Measurements from ENCODE around the gene SLIT3. TPM values are rescaled to one million over a fixed set of nuclear protein-coding genes. Genes with fewer than 3 reads are reported as not detected.

The SLIT3 gene
- total RNA-seq, 1 experiment from 2014 or later = not detected

DNA sequence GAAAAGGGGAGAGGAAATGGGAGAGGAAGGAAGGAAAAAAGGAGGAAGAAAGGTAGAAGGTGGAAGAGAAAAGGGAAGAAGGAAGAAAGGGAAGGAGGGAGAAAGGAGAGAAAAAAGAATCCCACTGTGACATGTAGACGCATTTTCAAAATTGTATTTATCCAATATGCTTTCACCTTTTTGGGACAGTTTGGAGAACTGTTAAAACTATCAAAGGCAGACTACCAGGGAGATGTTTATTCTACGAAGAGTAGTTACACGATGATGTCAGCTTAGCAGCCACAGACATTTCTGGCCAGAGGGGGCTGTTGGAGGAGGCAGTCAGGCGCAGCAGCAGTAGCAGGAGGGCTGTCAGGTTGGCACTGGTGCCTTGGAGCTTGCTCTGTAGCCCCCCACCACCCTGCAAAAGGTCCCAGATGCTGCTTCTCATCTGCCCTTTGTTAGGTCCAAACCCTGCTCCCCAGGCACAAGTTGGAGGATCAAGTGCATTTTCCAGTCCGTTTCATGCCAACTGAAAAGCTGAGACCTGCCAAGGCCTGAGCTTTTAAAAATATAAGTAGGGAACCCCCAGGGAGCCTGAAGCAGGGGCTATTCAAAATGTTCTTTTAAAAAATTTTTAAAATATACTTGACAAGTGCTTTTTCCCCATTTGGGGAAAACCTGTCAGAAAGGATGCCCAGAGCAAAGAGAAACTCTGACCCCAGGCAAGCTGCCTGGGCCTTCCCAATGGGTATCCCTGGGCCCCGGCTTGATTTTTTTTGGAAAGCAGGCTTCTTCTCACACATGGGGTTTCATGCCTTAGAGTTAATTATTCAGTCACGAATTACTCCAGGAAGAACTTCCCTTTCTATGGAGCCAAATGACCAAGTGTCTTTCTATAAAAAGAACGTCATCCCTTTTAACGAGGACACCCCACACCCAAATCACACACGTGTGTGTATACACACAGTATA lies 203.3 kb downstream of the SLIT3 start:
- Histone ChIP-seq H3K79me2 (ENCODE audit: low read depth) (no peaks in the 10 kb centered on the region), H3K36me3 (ENCODE audit: low read depth) (no peaks in the 10 kb centered on the region), H3K27me3 (ENCODE audit: insufficient read depth, low read depth) (peaks cover 17% of the 10 kb centered on the region; the same call in 1 of the 2 replicates), H4K20me1 (ENCODE audit: insufficient read depth) (no peaks in the 10 kb centered on the region), H3K4me2 (no peak overlapping the region), H3K27ac (no peak overlapping the region), H3F3A (ENCODE audit: insufficient read depth, low read depth) (no peaks in the 10 kb centered on the region), H3K9me2 (ENCODE audit: insufficient read depth) (no peaks in the 10 kb centered on the region), H2AFZ (no peak overlapping the region), H3K4me3 (no peak overlapping the region), H3K4me1 (replicated peaks; ENCODE audit: insufficient read depth) (no peaks in the 10 kb centered on the region), H3K9me3 (ENCODE audit: insufficient read depth, low read depth) (no peaks in the 10 kb centered on the region)
- ChIA-PET CTCF (no interaction called here), POLR2A (ENCODE audit: unreplicated experiment) (interaction anchor here (0.6 kb wide), 1 partner anchor 1451 kb away, joined by 7 read pairs; no protein-coding TSS in a partner anchor)
- intact Hi-C loops (cut with micrococcal nuclease; ENCODE audit: unreplicated experiment) = no loop called here
- no TSS peak for BruUV-seq (replicated peaks)
- TF ChIP-seq EZH2 (IDR thresholded peaks at IDR 0.05; ENCODE audit: low read depth) = no peak
- TF ChIP-seq, protein P1, sequence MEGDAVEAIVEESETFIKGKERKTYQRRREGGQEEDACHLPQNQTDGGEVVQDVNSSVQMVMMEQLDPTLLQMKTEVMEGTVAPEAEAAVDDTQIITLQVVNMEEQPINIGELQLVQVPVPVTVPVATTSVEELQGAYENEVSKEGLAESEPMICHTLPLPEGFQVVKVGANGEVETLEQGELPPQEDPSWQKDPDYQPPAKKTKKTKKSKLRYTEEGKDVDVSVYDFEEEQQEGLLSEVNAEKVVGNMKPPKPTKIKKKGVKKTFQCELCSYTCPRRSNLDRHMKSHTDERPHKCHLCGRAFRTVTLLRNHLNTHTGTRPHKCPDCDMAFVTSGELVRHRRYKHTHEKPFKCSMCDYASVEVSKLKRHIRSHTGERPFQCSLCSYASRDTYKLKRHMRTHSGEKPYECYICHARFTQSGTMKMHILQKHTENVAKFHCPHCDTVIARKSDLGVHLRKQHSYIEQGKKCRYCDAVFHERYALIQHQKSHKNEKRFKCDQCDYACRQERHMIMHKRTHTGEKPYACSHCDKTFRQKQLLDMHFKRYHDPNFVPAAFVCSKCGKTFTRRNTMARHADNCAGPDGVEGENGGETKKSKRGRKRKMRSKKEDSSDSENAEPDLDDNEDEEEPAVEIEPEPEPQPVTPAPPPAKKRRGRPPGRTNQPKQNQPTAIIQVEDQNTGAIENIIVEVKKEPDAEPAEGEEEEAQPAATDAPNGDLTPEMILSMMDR (conservative IDR thresholded peaks at IDR 0.05) = no peak
- no peak for DNase-seq

DNA sequence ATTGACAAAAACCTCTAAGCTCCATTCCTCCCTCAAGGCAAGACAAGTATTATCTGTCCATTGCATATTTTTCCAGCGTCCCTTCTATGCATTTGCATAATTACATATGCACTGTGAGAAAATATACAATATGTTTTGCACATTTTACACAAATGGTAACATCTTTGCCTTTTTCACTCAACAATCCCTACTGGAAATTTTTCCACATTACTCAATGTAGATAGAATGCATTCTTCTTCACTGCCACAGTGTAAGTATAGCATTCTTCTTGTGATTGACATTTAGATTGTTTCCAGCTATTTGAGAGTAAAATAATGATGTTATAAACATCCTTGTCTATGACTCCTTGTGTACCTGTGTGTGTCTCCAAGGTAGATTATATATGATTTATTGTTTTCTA lies 205.0 kb downstream of the SLIT3 start:
- CTCF ChIA-PET = no interaction called here
- Histone ChIP-seq H3K9me2 (ENCODE audit: insufficient read depth) (no peaks in the 10 kb centered on the region), H3K27me3 (ENCODE audit: insufficient read depth, low read depth) (peaks cover 26% of the 10 kb centered on the region; the same call in 1 of the 2 replicates), H3K4me3 (no peak overlapping the region), H4K20me1 (ENCODE audit: insufficient read depth) (no peaks in the 10 kb centered on the region), H3K79me2 (ENCODE audit: low read depth) (no peaks in the 10 kb centered on the region), H3K27ac (no peak overlapping the region), H3F3A (ENCODE audit: insufficient read depth, low read depth) (no peaks in the 10 kb centered on the region), H3K9me3 (ENCODE audit: insufficient read depth, low read depth) (no peaks in the 10 kb centered on the region), H3K4me2 (no peak overlapping the region), H2AFZ (no peak overlapping the region), H3K36me3 (ENCODE audit: low read depth) (no peaks in the 10 kb centered on the region), H3K4me1 (replicated peaks; ENCODE audit: insufficient read depth) (no peaks in the 10 kb centered on the region)
- POLR2A ChIA-PET (ENCODE audit: unreplicated experiment) = no interaction called here
- BruUV-seq (replicated peaks) = no TSS peak
- TF ChIP-seq, protein P1 (conservative IDR thresholded peaks at IDR 0.05) = no peak
- TF ChIP-seq EZH2 (IDR thresholded peaks at IDR 0.05; ENCODE audit: low read depth) = no peak
- intact Hi-C loops (cut with micrococcal nuclease; ENCODE audit: unreplicated experiment) = no loop called here
- DNase-seq = no peak

DNA sequence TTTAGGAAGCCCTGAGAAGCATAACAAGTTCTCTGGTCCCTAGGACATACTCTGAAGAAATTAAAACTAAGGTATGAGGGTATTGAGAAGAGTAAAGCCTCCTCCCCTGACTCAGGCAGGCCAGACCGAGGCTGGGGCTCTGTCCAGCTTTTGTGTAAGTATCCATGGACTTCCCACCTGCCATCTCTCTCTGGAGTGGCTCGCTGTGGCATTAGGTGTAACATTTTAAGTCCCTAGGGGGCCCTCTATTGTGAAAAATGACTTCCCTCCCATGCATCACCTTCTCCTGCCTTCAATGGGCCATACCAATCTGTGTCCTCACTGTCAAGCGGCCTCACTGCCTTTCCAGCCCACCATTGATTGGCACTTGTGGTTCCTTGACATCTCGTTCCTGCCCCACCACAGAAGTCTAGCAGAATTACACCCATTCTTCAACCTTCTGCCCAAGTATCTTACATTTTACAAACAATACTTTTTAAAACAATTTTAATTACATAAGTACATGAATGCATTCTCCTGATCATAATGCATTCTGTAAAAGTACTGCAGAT lies 205.5 kb downstream of the SLIT3 start:
- H3K4me3 ChIP-seq = no peak overlapping the region
- no peaks in the 10 kb centered on the region for H3K36me3 ChIP-seq (ENCODE audit: low read depth)
- H3K27me3 ChIP-seq (ENCODE audit: insufficient read depth, low read depth) = peaks cover 26% of the 10 kb centered on the region; the same call in 1 of the 2 replicates
- H3K4me2 ChIP-seq = no peak overlapping the region
- H3K9me2 ChIP-seq (ENCODE audit: insufficient read depth) = no peaks in the 10 kb centered on the region
- no peaks in the 10 kb centered on the region for H3F3A ChIP-seq (ENCODE audit: insufficient read depth, low read depth)
- H4K20me1 ChIP-seq (ENCODE audit: insufficient read depth) = no peaks in the 10 kb centered on the region
- H3K79me2 ChIP-seq (ENCODE audit: low read depth) = no peaks in the 10 kb centered on the region
- no peaks in the 10 kb centered on the region for H3K9me3 ChIP-seq (ENCODE audit: insufficient read depth, low read depth)
- POLR2A ChIA-PET (ENCODE audit: unreplicated experiment) = no interaction called here
- no peak for DNase-seq
- intact Hi-C loops (cut with micrococcal nuclease; ENCODE audit: unreplicated experiment) = no loop called here
- CTCF ChIA-PET = no interaction called here
- H3K27ac ChIP-seq = no peak overlapping the region
- no peak overlapping the region for H2AFZ ChIP-seq
- H3K4me1 ChIP-seq (replicated peaks; ENCODE audit: insufficient read depth) = no peaks in the 10 kb centered on the region
- no TSS peak for BruUV-seq (replicated peaks)
- no peak for TF ChIP-seq EZH2 (IDR thresholded peaks at IDR 0.05; ENCODE audit: low read depth)
- TF ChIP-seq, protein P1 (conservative IDR thresholded peaks at IDR 0.05) = no peak

All from PC-9 (cell line).